GM12873 (cell line): ENCODE measurements around the gene CEP295NL.

Experiments
- CTCF ChIP-seq: IDR thresholded peaks from 2 replicates; pipeline ENCODE4 v1.5.1; 2012; ENCODE audit warnings: low read depth, mild to moderate bottlenecking, moderate library complexity, low read length, control low read depth; ENCODE audit not compliant: insufficient read depth; ENCODE audit errors: missing control alignments

Gene CEP295NL

DNA sequence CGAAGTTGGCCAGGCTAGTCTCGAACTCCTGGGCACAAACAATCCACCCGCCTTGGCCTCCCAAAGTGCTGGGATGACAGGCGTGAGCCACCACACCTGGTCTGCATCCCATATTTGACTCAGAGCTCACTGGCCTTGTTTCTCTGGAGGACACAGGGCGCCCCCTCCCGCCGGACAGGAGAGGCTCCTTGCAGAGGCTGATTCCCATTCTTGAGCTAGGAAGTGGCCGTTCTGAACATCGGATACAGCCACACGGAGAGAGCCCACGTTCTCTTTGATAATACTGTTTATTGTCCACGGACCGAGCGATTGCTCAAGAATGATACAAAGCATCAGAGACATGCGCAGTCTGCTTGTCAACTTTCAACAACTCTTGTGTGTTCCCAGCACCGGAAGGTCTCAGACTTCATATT, 50.3 kb downstream of the CEP295NL start:
- TF ChIP-seq CTCF = no peak

GRCh38 chr17:78849026-78849425, 54.0 kb downstream of the CEP295NL start:
- TF ChIP-seq CTCF = no peak

DNA sequence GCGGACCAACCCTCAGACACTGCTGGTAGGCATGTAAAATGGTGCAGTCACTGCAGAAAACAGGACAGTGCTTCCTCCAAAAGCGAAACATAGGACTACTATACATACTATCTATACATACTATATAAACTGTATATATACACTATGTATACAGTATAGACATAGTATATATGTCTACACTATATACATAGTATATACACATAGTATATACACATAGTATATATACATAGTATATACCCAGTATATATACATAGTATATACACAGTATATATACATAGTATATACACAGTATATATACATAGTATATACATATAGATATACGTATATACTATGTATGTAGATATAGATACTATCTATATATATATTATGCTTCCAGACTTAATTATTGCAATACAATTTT, 55.9 kb downstream of the CEP295NL start:
- TF ChIP-seq CTCF = no peak

GRCh38 chr17:78844301-78845005, 58.5 kb downstream of the CEP295NL start:
- no peak for TF ChIP-seq CTCF

- peak; percentile 95 for TF ChIP-seq CTCF
Observed at GRCh38 chr17:78842881-78843565, 60.0 kb downstream of the CEP295NL start.

DNA sequence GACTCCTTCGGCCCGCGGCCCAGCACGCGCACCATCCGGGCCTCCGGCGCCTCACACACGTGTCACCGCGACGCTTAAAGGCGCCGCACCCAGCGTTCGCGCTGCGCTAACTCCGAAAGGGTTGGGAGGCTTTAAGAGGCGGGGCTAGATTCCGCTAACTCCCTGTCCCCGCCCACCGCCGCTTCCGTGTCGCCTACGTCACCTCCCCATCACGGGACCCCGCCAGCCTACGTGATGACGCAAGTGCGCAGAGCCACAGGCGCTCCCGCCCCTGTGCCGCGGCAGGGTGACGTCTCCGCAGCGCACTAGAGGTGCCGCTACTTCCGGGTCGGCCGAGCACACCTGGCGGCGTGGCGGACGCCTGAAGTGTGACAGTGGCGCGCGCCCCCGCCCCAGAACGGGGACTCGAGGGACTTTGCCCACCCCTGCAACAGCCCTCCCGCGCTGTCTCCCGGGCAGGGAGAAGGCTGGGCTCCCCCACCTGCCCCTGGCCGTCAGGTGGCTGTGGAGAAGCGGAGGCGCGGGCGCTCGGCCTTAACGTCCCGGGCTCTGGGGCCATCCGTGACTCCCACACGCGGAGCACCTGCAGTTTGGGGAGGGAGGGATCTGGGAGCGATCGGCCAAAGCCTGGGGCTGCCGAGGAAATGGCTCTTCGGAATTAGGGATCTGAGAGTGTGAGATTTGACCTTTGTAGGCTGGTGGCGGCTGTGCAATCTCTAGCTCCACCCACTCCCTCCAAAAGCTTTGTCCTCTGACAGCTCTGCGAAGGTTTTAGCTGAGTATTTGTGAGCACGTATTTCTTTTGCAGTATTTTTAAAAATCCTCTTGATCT, 62.0 kb downstream of the CEP295NL start, which contains the start of gene USP36:
Gene USP36, minus strand, starts transcription at position 35 of the 832 bp plus-strand sequence. CDS start 4,451 bp downstream, outside the sequence.
- TF ChIP-seq CTCF = no peak
